ENCODE data around the gene ESCO1.
A peak's percentile ranks its signal among the peaks of the same experiment; 100 is the strongest.
"Not testable (repeated sequence)": the region's sequence is repeated elsewhere in the genome, so short reads cannot be mapped to it uniquely, and the experiment has no call there.

Gene ESCO1

GRCh38 chr18:21600526-21601410 is at the start of gene ESCO1:
Gene ESCO1, minus strand, starts transcription at chr18:21600704. Its CDS starts 25,861 bp downstream, at chr18:21574843.
- peak; percentile 96 for DNase-seq (ENCODE audit: low spot score)

GRCh38 chr18:21640375-21640774 is 39.9 kb upstream of the ESCO1 start:
- DNase-seq (ENCODE audit: low spot score): not testable (repeated sequence)

GRCh38 chr18:21638822-21639221 is 38.3 kb upstream of the ESCO1 start:
- DNase-seq (ENCODE audit: low spot score): no peak

- no peak for DNase-seq (ENCODE audit: low spot score)
These were observed 36.3 kb upstream of the ESCO1 start for GRCh38 chr18:21636769-21637168.

- DNase-seq (ENCODE audit: low spot score): no peak
These were observed 34.2 kb upstream of the ESCO1 start for GRCh38 chr18:21634588-21635199.

GRCh38 chr18:21632393-21632792 is 31.9 kb upstream of the ESCO1 start:
- no peak for DNase-seq (ENCODE audit: low spot score)

GRCh38 chr18:21629089-21629832 is 28.8 kb upstream of the ESCO1 start:
- no peak for DNase-seq (ENCODE audit: low spot score)

- not testable (repeated sequence) for DNase-seq (ENCODE audit: low spot score)
These were observed 21.1 kb upstream of the ESCO1 start for GRCh38 chr18:21621640-21622039.

- peak; percentile 90 for DNase-seq (ENCODE audit: low spot score)
These were observed 11.9 kb upstream of the ESCO1 start, which contains the start of gene SNRPD1 for GRCh38 chr18:21612125-21613039. Gene SNRPD1, plus strand, starts transcription at chr18:21612314. Its CDS starts 116 bp downstream, at chr18:21612430.

- not testable (repeated sequence) for DNase-seq (ENCODE audit: low spot score)
These were observed 11.1 kb upstream of the ESCO1 start for GRCh38 chr18:21611401-21612124.

- no peak for DNase-seq (ENCODE audit: low spot score)
These were observed 4.7 kb upstream of the ESCO1 start for GRCh38 chr18:21605213-21605612.

- no peak for DNase-seq (ENCODE audit: low spot score)
These were observed 4.2 kb upstream of the ESCO1 start for GRCh38 chr18:21604671-21605070.

GRCh38 chr18:21602299-21602587 is 1.7 kb upstream of the ESCO1 start:
- DNase-seq (ENCODE audit: low spot score): no peak

- peak; percentile 74 for DNase-seq (ENCODE audit: low spot score)
These were observed 649 bp downstream of the ESCO1 start for GRCh38 chr18:21599585-21600525.

GRCh38 chr18:21598726-21599584 is 1.5 kb downstream of the ESCO1 start:
- peak; percentile 30 for DNase-seq (ENCODE audit: low spot score)

GRCh38 chr18:21597620-21598019 is 2.9 kb downstream of the ESCO1 start:
- no peak for DNase-seq (ENCODE audit: low spot score)

GRCh38 chr18:21593540-21594257 is 6.8 kb downstream of the ESCO1 start:
- no peak for DNase-seq (ENCODE audit: low spot score)

GRCh38 chr18:21592361-21592760 is 8.1 kb downstream of the ESCO1 start:
- not testable (repeated sequence) for DNase-seq (ENCODE audit: low spot score)

Data from HuH-7 (cell line).